Stimulated activated naive CD4-positive, alpha-beta T cell (primary cell): ENCODE data around the gene RPL9.
"Not testable (repeated sequence)": the region's sequence is repeated elsewhere in the genome, so short reads cannot be mapped to it uniquely, and the experiment has no call there.

Experiments
- DNase-seq, 6 experiments: peaks; one replicate each; lab custom pipeline; 2025; lab: John Stamatoyannopoulos, UW

RPL9 gene

GRCh38 chr4:39458505-39459300 lies at the start of gene RPL9, which contains the start of gene LIAS:
TSS of gene RPL9 (minus strand) at chr4:39458922. CDS start at chr4:39458439, 483 bp downstream.
TSS of gene LIAS (plus strand) at chr4:39459056. CDS start at chr4:39459118, 62 bp downstream.
- DNase-seq = peak; percentile 91 to 96 (median 92)

GRCh38 chr4:39505581-39505980 lies 46.9 kb upstream of the RPL9 start:
- DNase-seq = no peak

GRCh38 chr4:39504538-39504937 lies 45.8 kb upstream of the RPL9 start:
- no peak for DNase-seq

GRCh38 chr4:39502664-39503035 lies 43.9 kb upstream of the RPL9 start:
- DNase-seq = not testable (repeated sequence)

GRCh38 chr4:39502019-39502663 lies 43.4 kb upstream of the RPL9 start:
- no peak for DNase-seq

GRCh38 chr4:39498727-39499020 lies 40.0 kb upstream of the RPL9 start:
- DNase-seq = no peak

- no peak for DNase-seq
These were observed 39.4 kb upstream of the RPL9 start for GRCh38 chr4:39497909-39498726.

GRCh38 chr4:39495446-39496213 lies 36.9 kb upstream of the RPL9 start:
- no peak for DNase-seq

- DNase-seq = no peak
These were observed 35.6 kb upstream of the RPL9 start for GRCh38 chr4:39494354-39494753.

GRCh38 chr4:39490322-39490721 lies 31.6 kb upstream of the RPL9 start:
- DNase-seq = no peak

GRCh38 chr4:39486221-39486804 lies 27.6 kb upstream of the RPL9 start:
- no peak for DNase-seq

GRCh38 chr4:39484582-39485272 lies 26.0 kb upstream of the RPL9 start:
- DNase-seq = no peak

GRCh38 chr4:39480902-39481695 lies 22.4 kb upstream of the RPL9 start:
- DNase-seq = no peak

GRCh38 chr4:39480251-39480650 lies 21.5 kb upstream of the RPL9 start:
- DNase-seq = no peak

GRCh38 chr4:39476187-39476895 lies 17.6 kb upstream of the RPL9 start:
- DNase-seq = no peak

- DNase-seq = no peak
These were observed 13.7 kb upstream of the RPL9 start for GRCh38 chr4:39472396-39472795.

GRCh38 chr4:39470402-39470801 lies 11.7 kb upstream of the RPL9 start:
- DNase-seq = no peak

- peak in 4 of 6 experiments; percentile 15 to 54 (median 36) for DNase-seq
These were observed 10.8 kb upstream of the RPL9 start for GRCh38 chr4:39469429-39470077.

GRCh38 chr4:39467464-39467863 lies 8.7 kb upstream of the RPL9 start:
- no peak for DNase-seq
